ENCODE data around the gene RTN4IP1.
"Not testable (repeated sequence)": the region's sequence is repeated elsewhere in the genome, so short reads cannot be mapped to it uniquely, and the experiment has no call there.

Gene RTN4IP1

DNA sequence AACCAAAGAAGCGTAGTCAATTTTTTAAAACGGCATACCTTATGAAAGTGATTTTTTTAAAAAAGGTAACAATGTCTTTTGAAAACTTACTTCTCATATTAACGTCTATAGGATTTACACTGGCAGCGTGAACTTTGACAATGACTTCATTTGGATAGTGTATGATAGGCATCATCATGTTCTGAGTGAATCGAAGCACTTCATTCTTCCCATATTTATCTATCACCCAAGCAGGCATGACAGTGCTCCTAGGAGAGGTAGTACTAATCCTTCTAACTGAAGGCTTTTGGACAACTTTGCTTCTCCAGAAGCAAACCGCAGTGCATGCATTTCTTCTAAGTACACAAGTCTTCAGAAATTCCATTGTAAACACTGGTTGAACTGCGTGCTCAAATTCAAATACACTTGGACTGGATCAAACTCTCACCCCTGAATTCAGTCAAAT, 618 bp downstream of the RTN4IP1 start:
- DNase-seq (ENCODE audit: low read depth, low spot score): no peak

DNA sequence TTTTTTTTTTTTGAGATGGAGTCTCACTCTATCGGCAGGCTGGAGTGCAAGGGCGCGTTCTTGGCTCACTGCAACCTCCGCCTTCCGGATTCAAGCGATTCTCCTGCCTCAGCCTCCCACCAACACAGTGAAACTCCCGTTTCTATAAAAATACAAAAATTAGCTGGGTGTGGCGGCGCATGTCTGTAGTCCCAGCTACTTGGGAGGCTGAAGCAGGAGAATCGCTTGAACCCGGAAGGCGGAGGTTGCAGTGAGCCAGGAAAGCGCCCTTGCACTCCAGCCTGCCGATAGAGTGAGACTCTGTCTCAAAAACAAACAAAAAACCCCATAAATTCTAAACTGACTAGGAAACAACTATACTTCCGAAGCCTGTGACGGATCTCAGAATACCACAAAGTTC, 1.5 kb downstream of the RTN4IP1 start:
- not testable (repeated sequence) for DNase-seq (ENCODE audit: low read depth, low spot score)

DNA sequence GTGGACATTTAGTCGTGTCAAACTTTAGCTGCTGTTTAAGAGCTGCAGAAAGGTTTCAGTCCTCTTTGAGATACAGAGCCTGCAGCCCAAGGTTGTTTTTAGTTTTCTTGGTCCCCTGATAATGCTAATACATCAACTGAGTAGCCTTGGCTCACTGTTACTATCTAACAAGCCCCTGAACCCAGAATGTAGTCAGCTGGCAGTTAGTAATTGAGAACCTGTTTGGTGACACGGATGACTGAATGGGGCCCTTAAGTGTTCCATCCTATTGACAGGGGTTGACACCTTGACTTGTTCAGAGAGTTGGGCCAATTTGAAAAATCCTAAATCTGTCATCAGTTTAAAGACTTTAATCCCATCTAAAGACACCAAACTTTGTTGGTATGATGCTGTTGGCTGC, 2.8 kb downstream of the RTN4IP1 start:
- peak; percentile 32 for DNase-seq (ENCODE audit: low read depth, low spot score)

DNA sequence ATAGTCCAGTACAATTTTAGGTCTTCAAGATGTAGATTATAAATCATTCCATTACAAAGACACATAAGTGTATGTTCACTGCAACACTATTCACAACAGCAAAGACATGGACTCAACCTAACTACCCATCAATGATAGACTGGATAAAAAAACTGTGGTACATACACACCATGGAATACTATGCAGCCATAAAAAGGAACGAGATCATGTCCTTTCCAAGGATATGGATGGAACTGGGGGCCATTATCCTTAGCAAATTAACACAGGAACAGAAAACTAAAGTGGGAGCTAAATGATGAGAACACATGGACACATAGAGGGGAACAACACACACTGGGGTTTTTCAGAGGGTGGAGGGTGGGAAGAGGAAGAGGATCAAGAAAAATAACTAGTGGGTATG, 6.3 kb downstream of the RTN4IP1 start:
- DNase-seq (ENCODE audit: low read depth, low spot score): no peak

DNA sequence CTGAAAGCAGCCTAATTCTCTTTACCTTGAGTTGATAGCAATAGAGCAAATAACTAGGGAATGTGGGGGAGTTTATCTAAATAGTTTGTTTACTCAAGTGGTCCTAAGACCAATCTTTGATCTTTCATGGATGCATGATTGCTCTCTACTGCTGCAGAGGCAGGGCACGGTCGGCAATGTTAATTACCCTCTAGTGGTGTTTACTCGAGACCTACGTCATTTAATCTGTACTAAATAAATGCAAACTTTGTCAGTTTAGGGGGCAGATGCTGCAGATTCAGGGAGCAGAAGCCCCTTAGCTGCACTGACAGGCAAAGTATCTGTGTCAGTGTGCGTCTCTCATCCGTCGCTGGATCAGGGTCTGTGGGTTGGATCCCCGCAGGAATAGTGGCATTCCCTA, 6.9 kb downstream of the RTN4IP1 start:
- DNase-seq (ENCODE audit: low read depth, low spot score): no peak

DNA sequence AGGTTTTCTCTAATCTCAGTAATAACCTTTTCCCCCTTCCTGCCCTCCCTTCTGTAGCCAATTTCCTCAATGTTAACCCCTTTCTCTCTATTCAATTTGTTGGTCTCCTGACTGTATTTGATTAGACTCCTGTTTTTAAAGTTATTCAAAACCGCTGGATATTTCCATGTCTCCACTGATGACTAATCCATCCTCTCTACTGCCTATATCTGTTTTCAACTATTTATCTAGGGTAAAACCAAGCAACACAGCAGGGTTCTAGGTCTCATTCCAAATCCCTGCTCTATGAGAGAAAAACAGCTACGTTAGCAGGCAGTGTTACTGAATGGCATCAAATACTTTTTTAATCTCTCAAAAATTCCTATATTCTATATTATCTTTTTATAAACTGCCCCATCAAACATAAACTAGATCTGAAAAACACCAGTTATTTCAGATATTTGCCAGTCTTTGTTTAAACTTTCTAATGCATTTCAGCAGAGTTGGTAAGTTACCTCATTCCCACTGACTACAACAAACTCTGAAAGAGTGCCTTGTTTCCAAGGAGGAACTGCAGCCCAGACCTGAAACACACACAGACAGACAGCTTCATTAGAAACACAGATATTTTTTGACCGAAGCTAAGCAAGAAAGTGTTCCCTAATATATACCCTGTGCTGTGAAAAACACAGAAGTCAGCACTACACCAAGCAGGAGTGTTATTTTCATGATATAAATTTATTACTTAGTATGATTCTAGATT, 8.2 kb downstream of the RTN4IP1 start:
- DNase-seq (ENCODE audit: low read depth, low spot score): no peak

DNA sequence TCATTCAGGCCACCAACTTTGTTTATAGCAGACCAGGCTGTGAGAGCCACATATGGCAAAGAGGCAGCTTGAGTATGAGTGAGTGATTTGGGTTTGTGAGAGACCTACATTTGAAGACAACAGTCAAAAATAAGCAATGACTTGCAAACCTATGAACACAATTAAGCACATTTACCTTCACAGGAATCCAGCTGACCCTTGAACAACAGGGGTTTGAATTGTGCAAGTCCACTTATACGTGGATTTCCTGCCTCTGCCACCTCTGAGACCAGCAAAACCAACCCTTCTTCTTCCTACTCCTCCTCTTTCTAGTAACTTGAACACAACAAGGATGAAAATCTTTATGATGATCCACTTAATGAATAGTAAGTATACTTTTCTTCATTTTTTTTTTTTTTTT, 10.1 kb downstream of the RTN4IP1 start:
- DNase-seq (ENCODE audit: low read depth, low spot score): no peak

DNA sequence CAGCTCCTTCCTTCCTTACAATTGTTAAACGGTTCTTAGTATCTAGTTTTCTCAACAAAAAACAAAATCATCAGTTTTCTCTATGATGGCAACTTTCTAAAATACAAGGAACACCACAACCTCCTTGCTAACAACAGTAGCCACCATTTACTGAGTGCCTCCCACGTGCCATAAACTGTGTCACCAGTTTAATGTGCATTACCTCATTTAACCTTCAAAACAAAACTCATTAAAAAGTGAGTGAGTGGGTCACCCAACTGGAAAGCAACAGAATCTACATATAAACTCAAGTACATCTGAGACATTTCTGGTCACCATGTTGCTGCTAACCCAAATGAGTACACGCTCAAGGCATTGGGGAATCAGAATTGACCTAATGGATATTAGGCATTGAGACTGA, 11.0 kb downstream of the RTN4IP1 start:
- no peak for DNase-seq (ENCODE audit: low read depth, low spot score)

DNA sequence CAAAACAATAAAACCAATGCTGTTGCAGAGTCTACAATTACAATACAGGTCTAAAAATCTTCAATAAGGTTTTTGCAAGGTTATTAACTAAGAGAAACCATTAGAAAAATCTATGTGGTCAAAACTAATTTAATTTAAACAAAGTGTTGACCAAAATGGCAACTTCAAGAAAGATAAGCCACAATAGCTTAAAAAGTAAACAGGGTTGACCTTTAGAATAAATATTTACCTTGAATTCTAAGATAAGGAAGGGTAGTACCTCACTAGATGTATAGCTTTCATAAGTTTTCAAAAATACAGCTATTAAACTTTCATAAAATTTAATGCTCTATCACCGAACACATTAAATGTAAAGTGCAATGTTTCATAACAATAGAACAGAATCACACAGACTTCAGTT, 11.4 kb downstream of the RTN4IP1 start:
- no peak for DNase-seq (ENCODE audit: low read depth, low spot score)

DNA sequence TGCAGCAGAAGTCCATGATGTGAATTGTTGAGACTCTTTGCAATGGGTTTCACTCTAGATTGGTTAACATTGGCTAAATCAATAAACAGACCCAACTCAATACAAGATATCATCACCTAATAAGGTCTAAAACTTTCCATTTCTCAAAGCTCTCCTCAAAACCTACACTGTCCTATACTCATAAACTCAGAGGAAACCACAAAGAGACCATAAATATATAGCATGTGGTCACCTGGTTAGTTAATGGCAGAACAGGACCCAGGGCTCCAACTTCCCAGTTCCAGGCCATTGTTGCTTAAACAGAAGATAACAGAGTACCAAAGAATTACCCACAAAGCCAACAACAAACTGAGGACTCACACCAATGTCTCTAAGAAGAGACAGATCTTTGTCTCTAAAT, 12.0 kb downstream of the RTN4IP1 start:
- DNase-seq (ENCODE audit: low read depth, low spot score): no peak

DNA sequence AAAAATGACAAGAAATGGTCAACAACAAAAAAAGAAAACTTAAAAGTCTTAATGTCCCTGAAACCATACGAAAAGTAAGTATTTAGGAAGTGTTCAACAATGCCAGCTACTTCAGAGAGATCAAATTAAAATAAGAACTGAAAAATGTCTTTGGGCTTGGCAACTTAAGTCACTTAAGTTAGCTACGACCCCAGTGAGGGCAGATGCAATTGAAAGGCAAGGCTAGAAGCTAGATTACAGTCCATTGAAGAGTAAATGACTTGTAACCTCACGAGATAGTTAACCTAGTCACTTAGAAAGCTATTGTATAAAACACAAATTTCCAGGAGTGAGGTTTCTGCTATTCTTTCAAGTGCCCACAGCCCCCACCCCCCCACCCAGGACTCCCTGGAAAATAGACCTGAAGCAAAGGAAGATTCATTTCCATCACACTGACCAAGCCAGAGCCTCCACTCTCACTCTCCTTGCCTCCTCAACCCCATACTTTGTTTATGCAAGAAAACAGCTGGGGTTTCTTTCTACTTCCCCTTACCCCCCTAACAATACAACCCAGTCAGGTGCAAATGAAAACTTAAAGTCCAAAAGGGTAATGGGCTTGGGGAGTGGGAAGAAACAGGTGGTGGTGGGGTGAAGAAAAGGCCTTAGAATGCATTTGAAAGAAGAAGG, 14.6 kb downstream of the RTN4IP1 start:
- no peak for DNase-seq (ENCODE audit: low read depth, low spot score)

DNA sequence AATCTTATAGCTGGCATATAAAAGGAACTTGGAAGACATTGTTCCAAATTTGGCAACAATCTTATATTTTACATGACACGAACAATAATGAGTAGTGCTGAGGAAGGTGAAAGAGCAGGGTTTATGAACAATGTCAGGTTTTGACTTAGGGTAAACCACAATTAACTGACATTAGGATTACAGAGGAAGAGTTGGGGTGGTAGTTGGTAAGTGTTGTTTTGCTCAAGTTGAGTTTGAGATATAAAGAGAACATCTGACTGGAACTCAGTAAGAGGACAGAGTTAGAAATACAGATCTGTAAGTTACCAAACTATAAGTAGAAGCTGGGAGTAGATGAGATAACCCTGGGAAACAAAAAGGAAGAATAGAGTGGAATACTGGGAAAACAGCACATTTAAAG, 15.1 kb downstream of the RTN4IP1 start:
- no peak for DNase-seq (ENCODE audit: low read depth, low spot score)

DNA sequence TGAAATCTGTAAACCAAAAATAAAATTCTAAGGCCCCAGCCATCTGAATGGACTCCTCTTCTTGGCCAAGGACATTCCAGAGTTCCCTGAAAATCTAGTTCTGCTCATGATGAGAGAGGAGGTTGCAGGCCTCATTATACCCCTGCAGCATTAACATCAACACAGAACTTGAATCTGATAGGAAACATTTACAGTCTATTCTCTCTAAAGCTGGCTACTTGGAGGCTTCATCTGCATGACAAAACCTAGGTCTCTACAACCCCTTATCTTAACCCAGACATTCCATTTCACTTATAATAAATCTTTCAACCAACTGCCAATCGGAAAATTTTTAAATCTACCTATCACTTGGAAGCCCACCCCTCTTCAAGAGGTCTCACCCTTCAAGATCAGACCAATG, 15.7 kb downstream of the RTN4IP1 start:
- DNase-seq (ENCODE audit: low read depth, low spot score): peak; percentile 21

DNA sequence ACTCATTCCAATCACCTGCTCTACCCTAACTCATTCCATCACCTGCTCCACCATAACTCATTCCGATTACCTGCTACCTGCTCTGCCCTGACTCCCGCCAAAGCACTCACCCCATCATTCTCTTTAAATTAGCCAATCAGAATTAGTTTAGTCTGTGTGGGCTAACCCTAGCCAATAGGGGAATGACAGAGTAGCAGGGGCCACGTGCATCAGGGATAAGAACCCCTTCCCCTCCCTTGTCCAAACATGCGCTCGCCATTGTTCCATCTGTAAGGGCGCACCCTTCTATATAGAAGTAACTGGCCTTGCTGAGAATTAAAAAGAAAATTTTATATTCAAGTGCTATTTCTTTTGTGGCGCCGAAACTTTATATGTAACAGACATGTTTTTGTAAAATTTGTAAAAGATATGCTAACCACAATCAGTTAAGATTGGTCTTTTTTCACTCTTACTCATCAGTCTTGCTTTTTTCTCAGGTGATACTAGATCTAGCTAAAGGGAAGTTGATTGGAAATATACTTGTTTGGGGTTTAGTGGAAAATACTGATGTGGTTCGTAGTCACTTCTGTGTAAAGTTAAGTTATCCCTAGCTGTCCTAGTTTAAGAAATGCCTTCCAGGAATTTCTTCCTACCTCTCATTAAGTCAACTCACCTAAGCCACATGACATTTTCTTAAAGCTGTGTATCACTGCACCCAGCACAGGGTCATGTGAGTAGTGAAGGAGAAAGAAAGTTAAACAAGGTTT, 16.5 kb downstream of the RTN4IP1 start:
- DNase-seq (ENCODE audit: low read depth, low spot score): no peak

DNA sequence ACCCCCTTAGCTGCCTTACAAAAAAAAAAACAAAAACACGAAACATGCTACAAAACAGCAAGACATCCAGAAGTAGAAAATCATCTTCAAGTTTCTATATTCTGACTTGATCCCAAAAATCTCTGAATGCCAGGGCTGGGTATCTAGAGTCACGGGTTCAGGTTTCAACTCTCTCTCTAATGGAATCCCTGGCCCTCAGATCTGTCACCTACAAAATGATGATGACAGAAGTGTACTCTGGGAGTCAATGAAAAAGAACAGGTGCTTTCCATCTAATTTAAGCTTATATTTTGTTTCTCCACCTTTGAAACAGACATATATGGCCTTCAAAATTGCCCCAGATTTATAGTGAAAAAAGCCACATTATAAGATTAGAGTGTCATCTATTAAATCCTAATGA, 18.3 kb downstream of the RTN4IP1 start:
- no peak for DNase-seq (ENCODE audit: low read depth, low spot score)

DNA sequence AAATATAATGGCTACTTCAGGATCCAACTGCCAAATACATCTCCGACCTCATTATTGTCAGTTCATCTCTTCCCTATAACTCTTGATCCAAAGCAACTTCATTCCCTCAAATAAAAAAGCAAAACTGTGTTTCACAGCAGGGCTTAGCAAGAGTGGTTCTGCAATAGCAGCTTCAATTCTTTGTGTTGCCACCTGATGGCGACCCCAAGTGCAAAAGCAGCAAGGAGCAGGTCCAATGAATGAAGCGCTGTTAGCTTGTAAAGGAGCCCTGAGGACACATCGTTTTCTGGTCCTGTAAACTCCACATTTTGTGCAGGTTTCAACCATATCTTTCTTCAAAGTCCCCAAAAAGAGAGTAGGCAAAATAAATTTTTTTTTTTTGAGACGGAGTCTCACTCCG, 19.6 kb downstream of the RTN4IP1 start:
- DNase-seq (ENCODE audit: low read depth, low spot score): peak; percentile 33

DNA sequence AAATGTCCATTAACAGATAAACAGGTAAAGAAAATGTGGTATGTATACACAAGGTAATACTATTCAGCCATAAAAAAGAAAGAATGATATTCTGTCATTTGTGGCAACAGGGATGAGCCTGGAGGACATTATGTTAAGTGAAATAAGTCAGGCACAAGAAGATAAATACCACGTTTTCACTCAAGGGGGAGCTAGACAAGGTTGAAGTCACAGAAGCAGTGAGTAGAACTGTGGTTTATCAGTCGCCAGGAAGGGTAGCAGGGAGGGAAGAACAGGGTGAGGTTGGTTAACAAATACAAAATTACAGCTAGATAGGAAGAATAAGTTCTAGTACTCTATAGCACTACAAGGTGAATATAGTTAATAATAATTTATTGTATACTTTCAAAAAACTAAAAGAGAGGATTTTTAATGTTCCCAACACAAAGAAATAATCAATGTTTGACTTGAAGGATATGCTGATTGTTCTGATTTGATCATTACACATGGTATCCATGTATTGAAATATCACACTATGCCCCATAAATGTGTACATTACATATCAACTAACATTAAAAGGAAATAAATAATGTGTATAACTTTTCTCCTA, 21.1 kb downstream of the RTN4IP1 start:
- peak; percentile 28 for DNase-seq (ENCODE audit: low read depth, low spot score)

DNA sequence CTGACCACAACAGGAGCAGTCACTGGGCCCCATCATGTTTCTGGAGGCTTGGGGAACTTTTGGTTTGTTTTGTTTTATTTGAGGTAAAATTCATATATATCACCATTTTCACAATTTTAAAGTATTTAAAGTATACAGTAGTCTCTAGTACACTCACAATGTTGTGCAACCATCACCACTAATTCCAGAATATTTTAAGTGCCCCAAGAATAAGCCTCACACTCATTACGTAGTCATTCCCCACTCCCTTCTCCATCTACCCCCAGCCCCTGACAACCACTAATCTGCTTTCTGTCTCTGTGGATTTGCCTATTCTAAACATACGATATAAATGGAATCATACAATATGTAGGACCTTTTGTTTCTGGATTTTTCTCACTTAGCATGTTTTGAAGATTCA, 29.0 kb downstream of the RTN4IP1 start:
- DNase-seq (ENCODE audit: low read depth, low spot score): no peak

DNA sequence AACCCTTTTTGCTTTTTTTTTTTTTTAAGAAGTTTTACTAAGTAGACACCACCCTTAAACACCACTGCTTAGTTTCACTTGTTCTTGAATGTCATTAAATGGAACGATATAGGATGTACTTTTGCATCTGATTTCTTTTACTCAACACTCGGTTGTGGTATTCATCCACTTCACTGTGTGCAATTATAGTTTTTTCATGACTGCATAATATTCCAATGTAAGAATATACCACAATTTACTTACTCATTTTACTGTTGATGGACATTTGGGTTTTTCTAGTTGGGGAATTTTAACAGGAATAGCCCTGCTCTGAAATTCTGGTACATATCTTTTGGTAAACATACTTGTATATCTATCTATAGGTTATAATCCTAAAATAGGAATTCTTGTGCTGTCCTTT, 29.9 kb downstream of the RTN4IP1 start:
- no peak for DNase-seq (ENCODE audit: low read depth, low spot score)

DNA sequence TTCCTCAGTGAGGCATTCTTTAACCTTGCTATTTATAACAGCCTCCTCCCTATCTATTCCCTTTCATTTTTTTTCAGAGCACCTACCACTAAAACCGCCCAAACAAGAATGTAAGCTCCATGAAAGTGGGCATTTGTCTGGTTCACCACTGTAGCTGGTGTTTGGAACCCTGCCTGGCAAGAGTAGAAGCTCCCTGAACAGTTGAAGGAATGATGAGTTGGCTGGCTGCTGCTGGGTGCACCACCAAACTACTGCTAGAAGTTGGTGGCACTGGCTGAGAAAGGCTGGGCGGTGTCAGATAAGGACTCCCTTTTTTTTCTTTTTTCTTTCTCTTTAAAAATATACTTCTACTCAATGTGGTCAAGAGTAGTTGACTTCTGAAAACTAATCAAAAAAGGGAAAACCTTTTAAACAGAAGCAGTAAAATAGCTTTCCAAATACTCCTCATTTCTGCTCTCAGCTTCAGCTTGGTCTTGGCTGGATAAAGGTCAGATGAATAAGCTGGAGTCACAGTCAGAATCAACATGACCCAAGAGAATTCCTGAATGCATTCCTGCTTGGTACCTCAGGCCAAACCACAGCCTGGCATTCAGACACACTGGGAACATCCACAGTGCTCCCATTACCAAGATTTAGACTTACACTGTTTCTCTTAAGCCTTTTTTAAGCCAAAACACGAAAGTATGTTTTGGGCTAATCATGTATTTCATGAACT, 38.0 kb downstream of the RTN4IP1 start:
- no peak for DNase-seq (ENCODE audit: low read depth, low spot score)

DNA sequence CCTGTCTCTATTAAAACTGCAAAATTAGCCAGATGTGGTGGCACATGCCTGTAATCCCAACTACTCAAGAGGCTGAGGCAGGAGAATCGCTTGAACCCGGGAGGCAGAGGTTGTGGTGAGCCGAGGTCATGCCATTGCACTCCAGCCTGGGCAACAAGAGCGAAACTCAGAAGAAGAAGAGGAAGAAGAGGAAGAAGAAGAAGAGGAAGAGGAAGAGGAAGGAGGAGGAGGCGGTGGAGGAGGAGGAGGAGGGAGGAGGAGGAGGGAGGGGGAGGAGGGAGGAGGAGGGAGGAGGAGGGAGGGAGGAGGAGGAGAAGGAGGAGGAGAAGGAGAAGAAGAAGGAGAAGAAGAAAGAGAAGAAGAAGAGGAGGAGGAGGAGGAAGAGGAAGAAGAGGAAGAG, 40.4 kb downstream of the RTN4IP1 start:
- DNase-seq (ENCODE audit: low read depth, low spot score): not testable (repeated sequence)

Measured in ELF-1 (cell line).